ENCODE measurements around the gene SYNM. TPM values are rescaled to one million over a fixed set of nuclear protein-coding genes. Genes with fewer than 3 reads are reported as not detected.
"Not testable (repeated sequence)": the region's sequence is repeated elsewhere in the genome, so short reads cannot be mapped to it uniquely, and the experiment has no call there.

Gene SYNM
- total RNA-seq, 1 experiment from 2014 or later: 0.12 TPM

DNA sequence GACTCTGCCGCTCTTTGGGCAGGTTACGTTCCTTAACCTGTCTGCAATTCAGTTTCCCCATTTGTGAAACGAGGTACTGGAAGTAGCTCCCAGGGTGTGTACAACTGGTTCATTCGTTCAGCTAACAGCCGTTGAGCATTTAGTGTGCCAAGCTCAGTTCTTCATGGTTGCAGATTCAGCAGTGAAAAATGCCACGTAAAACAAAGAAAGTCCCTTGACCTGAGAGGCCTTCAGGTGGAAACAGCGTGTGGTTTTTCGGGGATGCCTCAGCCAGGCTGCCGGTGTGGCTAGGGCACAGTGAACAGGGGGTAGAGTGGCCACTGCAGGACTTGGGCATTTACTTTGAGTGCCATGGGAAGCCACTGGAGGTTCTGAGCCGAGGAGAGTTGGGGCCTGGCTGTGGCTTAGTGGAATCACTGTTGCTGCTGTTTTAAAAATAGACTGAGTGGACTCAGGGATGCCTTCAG lies 4.7 kb downstream of the SYNM start:
- Mint-ChIP-seq H3K36me3 (ENCODE audit: insufficient read depth, unreplicated experiment) (no peaks in the 10 kb centered on the region), H3K9me3 (ENCODE audit: unreplicated experiment) (no peaks in the 10 kb centered on the region), H3K27me3 (ENCODE audit: insufficient read depth, unreplicated experiment) (no peaks in the 10 kb centered on the region), H3K27ac (ENCODE audit: low read depth, unreplicated experiment) (no peak overlapping the region), H3K4me3 (ENCODE audit: unreplicated experiment) (no peak overlapping the region), H3K4me1 (ENCODE audit: insufficient read depth, unreplicated experiment) (peaks cover 6% of the 10 kb centered on the region)
- ChIA-PET POLR2A (no interaction called here), CTCF (interaction anchor here (1.6 to 2.7 kb wide), 3 partner anchors 9 to 104 kb away, joined by 4 to 30 read pairs (median 11); no protein-coding TSS in a partner anchor)
- intact Hi-C loops (cut with micrococcal nuclease): no loop called here
- no TSS peak for BruUV-seq (replicated peaks)
- TF ChIP-seq, protein P1, sequence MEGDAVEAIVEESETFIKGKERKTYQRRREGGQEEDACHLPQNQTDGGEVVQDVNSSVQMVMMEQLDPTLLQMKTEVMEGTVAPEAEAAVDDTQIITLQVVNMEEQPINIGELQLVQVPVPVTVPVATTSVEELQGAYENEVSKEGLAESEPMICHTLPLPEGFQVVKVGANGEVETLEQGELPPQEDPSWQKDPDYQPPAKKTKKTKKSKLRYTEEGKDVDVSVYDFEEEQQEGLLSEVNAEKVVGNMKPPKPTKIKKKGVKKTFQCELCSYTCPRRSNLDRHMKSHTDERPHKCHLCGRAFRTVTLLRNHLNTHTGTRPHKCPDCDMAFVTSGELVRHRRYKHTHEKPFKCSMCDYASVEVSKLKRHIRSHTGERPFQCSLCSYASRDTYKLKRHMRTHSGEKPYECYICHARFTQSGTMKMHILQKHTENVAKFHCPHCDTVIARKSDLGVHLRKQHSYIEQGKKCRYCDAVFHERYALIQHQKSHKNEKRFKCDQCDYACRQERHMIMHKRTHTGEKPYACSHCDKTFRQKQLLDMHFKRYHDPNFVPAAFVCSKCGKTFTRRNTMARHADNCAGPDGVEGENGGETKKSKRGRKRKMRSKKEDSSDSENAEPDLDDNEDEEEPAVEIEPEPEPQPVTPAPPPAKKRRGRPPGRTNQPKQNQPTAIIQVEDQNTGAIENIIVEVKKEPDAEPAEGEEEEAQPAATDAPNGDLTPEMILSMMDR (IDR thresholded peaks at IDR 0.05; ENCODE audit: unreplicated experiment): no peak
- no peak for DNase-seq (ENCODE audit: unreplicated experiment)

- DNase-seq (ENCODE audit: unreplicated experiment): no peak
- Mint-ChIP-seq H3K27me3 (ENCODE audit: insufficient read depth, unreplicated experiment) (no peaks in the 10 kb centered on the region), H3K9me3 (ENCODE audit: unreplicated experiment) (no peaks in the 10 kb centered on the region), H3K4me1 (ENCODE audit: insufficient read depth, unreplicated experiment) (peaks cover 6% of the 10 kb centered on the region), H3K4me3 (ENCODE audit: unreplicated experiment) (no peak overlapping the region), H3K27ac (ENCODE audit: low read depth, unreplicated experiment) (no peak overlapping the region), H3K36me3 (ENCODE audit: insufficient read depth, unreplicated experiment) (no peaks in the 10 kb centered on the region)
- TF ChIP-seq, protein P1 (IDR thresholded peaks at IDR 0.05; ENCODE audit: unreplicated experiment): no peak
- BruUV-seq (replicated peaks): no TSS peak
- CTCF ChIA-PET: interaction anchor here (0.8 to 2.7 kb wide), 4 partner anchors 9 to 103 kb away, joined by 3 to 30 read pairs (median 8); no protein-coding TSS in a partner anchor
- POLR2A ChIA-PET: interaction anchor here (1.3 kb wide), 1 partner anchor 9 kb away, joined by 3 read pairs; no protein-coding TSS in a partner anchor
- intact Hi-C loops (cut with micrococcal nuclease): no loop called here
These were observed 5.2 kb downstream of the SYNM start for GRCh38 chr15:99110093-99110492.

GRCh38 chr15:99110581-99111320 lies 5.9 kb downstream of the SYNM start:
- Mint-ChIP-seq H3K9me3 (ENCODE audit: unreplicated experiment) (no peaks in the 10 kb centered on the region), H3K36me3 (ENCODE audit: insufficient read depth, unreplicated experiment) (no peaks in the 10 kb centered on the region), H3K4me1 (ENCODE audit: insufficient read depth, unreplicated experiment) (peaks cover 6% of the 10 kb centered on the region), H3K4me3 (ENCODE audit: unreplicated experiment) (no peak overlapping the region), H3K27me3 (ENCODE audit: insufficient read depth, unreplicated experiment) (no peaks in the 10 kb centered on the region), H3K27ac (ENCODE audit: low read depth, unreplicated experiment) (peak overlapping the region; percentile 40)
- ChIA-PET POLR2A (interaction anchor here (0.6 to 1.6 kb wide), 3 partner anchors 9 to 1076 kb away, joined by 3 to 4 read pairs (median 4); no protein-coding TSS in a partner anchor), CTCF (interaction anchor here (0.8 to 2.7 kb wide), 4 partner anchors 10 to 102 kb away, joined by 3 to 30 read pairs (median 8); no protein-coding TSS in a partner anchor)
- no peak for DNase-seq (ENCODE audit: unreplicated experiment)
- BruUV-seq (replicated peaks): no TSS peak
- TF ChIP-seq, protein P1 (IDR thresholded peaks at IDR 0.05; ENCODE audit: unreplicated experiment): no peak
- intact Hi-C loops (cut with micrococcal nuclease): no loop called here

DNA sequence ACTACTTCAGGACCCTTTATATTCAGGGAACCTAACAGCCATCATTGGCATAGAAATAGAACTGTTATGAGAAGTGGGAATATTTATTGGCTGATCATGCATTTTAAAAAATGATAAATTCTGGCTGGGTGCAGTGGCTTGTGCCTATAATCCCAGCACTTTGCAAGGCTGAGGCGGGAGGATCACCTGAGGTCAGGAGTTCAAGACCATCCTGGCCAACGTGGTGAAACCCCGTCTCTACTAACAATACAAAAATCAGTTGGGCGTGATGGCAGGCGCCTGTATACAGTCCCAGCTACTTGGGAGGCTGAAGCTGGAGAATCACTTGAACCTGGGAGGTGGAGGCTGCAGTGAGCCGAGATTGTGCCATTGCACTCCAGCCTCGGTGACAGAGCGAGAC lies 6.8 kb downstream of the SYNM start:
- H3K4me3 Mint-ChIP-seq (ENCODE audit: unreplicated experiment); H3K9me3 Mint-ChIP-seq (ENCODE audit: unreplicated experiment); DNase-seq (ENCODE audit: unreplicated experiment); H3K27ac Mint-ChIP-seq (ENCODE audit: low read depth, unreplicated experiment); intact Hi-C loops (cut with micrococcal nuclease); BruUV-seq (replicated peaks); H3K36me3 Mint-ChIP-seq (ENCODE audit: insufficient read depth, unreplicated experiment); H3K27me3 Mint-ChIP-seq (ENCODE audit: insufficient read depth, unreplicated experiment); H3K4me1 Mint-ChIP-seq (ENCODE audit: insufficient read depth, unreplicated experiment): not testable (repeated sequence)
- ChIA-PET CTCF (interaction anchor here (1.3 to 2.7 kb wide), 3 partner anchors 11 to 101 kb away, joined by 4 to 30 read pairs (median 11); no protein-coding TSS in a partner anchor), POLR2A (interaction anchor here (0.6 to 1.6 kb wide), 4 partner anchors 10 to 79 kb away, joined by 3 to 4 read pairs (median 4); no protein-coding TSS in a partner anchor)
